Colonic mucosa (tissue), 4 donors: ENCODE results near the gene CBX4. TPM values are rescaled to one million over a fixed set of nuclear protein-coding genes. Genes with fewer than 3 reads are reported as not detected.

ENCODE experiments used
- DNase-seq: peaks from one replicate; pipeline ENCODE4 v3.0.0-alpha.2; 2020
- H3K27ac ChIP-seq: fragments of 200-600 bp; one replicate; pipeline ENCODE4 v1.8.0; 2021
- H3K27me3 ChIP-seq: fragments of 200-600 bp; one replicate; pipeline ENCODE4 v1.8.0; 2021
- H3K36me3 ChIP-seq: fragments of 200-600 bp; one replicate; pipeline ENCODE4 v1.8.0; 2021
- H3K4me1 ChIP-seq: fragments of 200-600 bp; one replicate; pipeline ENCODE4 v1.8.0; 2021; ENCODE audit warnings: mild to moderate bottlenecking
- H3K4me3 ChIP-seq: fragments of 200-600 bp; one replicate; pipeline ENCODE4 v1.8.0; 2021
- H3K9ac ChIP-seq, 2 donors: one replicate each; pipeline ENCODE4 v1.7.0; 2013; ENCODE audit warnings: control low read depth in 2 of 2, low read depth in 2 of 2, low read length in 2 of 2
- H3K9me3 ChIP-seq: fragments of 200-600 bp; one replicate; pipeline ENCODE4 v1.8.0; 2021
- CTCF ChIP-seq: fragments of 200-600 bp; IDR thresholded peaks from one replicate; pipeline ENCODE4 v1.8.0; 2022; ENCODE audit warnings: antibody characterized with exemption, mild to moderate bottlenecking
- intact Hi-C: fragments of 100-400 bp; cut with DNase I; formaldehyde crosslinking; loops from one replicate; pipeline ENCODE4 v1.14.1; 2022
- total RNA-seq, 2 donors: library from RNA; stranded (reverse); fragmentation: NEBNext Ultra II Directional in 1 of 2; extraction: Animal tissue kit (Norgen Biotek cat#: 25700) in 1 of 2; gene quantifications; one replicate each; pipeline ENCODE4 v1.2.1, GENCODE V29; 2021
- donor health status: healthy.
- donor health status: DM: no; HTN: no; CAD: no.
- donor health status: DM: no; HTN: no; CAD: no.

Gene CBX4
- total RNA-seq, 2 donors from 2014 or later: 10.6 to 18.1 TPM

- Histone ChIP-seq H3K9ac (no peak overlapping the region), H3K27ac (no peak overlapping the region), H3K27me3 (peaks cover 54% of the 10 kb centered on the region), H3K9me3 (no peaks in the 10 kb centered on the region), H3K36me3 (no peaks in the 10 kb centered on the region), H3K4me1 (peaks cover 12% of the 10 kb centered on the region), H3K4me3 (no peak overlapping the region)
- intact Hi-C loops: no loop called here
- DNase-seq: no peak
- TF ChIP-seq CTCF: no peak
Measured at GRCh38 chr17:79788989-79789942, 50.0 kb downstream of the CBX4 start.

- Histone ChIP-seq H3K9ac (no peak overlapping the region), H3K36me3 (no peaks in the 10 kb centered on the region), H3K4me3 (no peak overlapping the region), H3K27me3 (peaks cover 54% of the 10 kb centered on the region), H3K27ac (no peak overlapping the region), H3K4me1 (peaks cover 12% of the 10 kb centered on the region), H3K9me3 (no peaks in the 10 kb centered on the region)
- intact Hi-C loops: no loop called here
- DNase-seq: no peak
- no peak for TF ChIP-seq CTCF
Measured at GRCh38 chr17:79788455-79788854, 50.8 kb downstream of the CBX4 start.

GRCh38 chr17:79786930-79787643, 52.2 kb downstream of the CBX4 start:
- TF ChIP-seq CTCF: no peak
- peaks cover 43% of the 10 kb centered on the region for H3K27me3 ChIP-seq

GRCh38 chr17:79785900-79786810, 53.1 kb downstream of the CBX4 start:
- peaks cover 8% of the 10 kb centered on the region for H3K4me1 ChIP-seq
- TF ChIP-seq CTCF: no peak
- H3K9me3 ChIP-seq: no peaks in the 10 kb centered on the region
- no peak overlapping the region for H3K4me3 ChIP-seq
- no peak overlapping the region for H3K27ac ChIP-seq
- intact Hi-C loops: no loop called here
- H3K27me3 ChIP-seq: peaks cover 35% of the 10 kb centered on the region
- H3K36me3 ChIP-seq: no peaks in the 10 kb centered on the region
- DNase-seq: no peak
- H3K9ac ChIP-seq: no peak overlapping the region

More at GRCh38 chr17:79786930-79787643, 52.2 kb downstream of the CBX4 start:
- intact Hi-C loops: no loop called here
- DNase-seq: no peak
- no peak overlapping the region for H3K9ac ChIP-seq
- H3K27ac ChIP-seq: no peak overlapping the region
- no peak overlapping the region for H3K4me3 ChIP-seq
- peaks cover 8% of the 10 kb centered on the region for H3K4me1 ChIP-seq
- H3K36me3 ChIP-seq: no peaks in the 10 kb centered on the region
- H3K9me3 ChIP-seq: no peaks in the 10 kb centered on the region
